ENCODE data around the gene SBNO2. TPM values are rescaled to one million over a fixed set of nuclear protein-coding genes. Genes with fewer than 3 reads are reported as not detected.

The SBNO2 gene
- total RNA-seq, 1 donor from 2014 or later: 65.5 TPM

- H3K36me3 Mint-ChIP-seq (ENCODE audit: unreplicated experiment): no peaks in the 10 kb centered on the region
- H3K4me1 Mint-ChIP-seq (ENCODE audit: low read depth, unreplicated experiment): peaks cover 2% of the 10 kb centered on the region
These were observed 62.3 kb downstream of the SBNO2 start for GRCh38 chr19:1111641-1112267.

GRCh38 chr19:1110809-1111640 is 63.0 kb downstream of the SBNO2 start:
- DNase-seq: peak; percentile 72
- peak overlapping the region; percentile 59 for H3K27ac Mint-ChIP-seq (ENCODE audit: unreplicated experiment)
- H3K4me1 Mint-ChIP-seq (ENCODE audit: low read depth, unreplicated experiment): peaks cover 2% of the 10 kb centered on the region
- peaks cover 1% of the 10 kb centered on the region for H3K27me3 Mint-ChIP-seq (ENCODE audit: unreplicated experiment)
- H3K36me3 Mint-ChIP-seq (ENCODE audit: unreplicated experiment): no peaks in the 10 kb centered on the region
- peak overlapping the region; percentile 30 for H3K4me3 Mint-ChIP-seq (ENCODE audit: unreplicated experiment)
- peaks cover 2% of the 10 kb centered on the region for H3K9me3 Mint-ChIP-seq (ENCODE audit: unreplicated experiment)
- TF ChIP-seq CTCF (IDR thresholded peaks at IDR 0.05; ENCODE audit: partially characterized antibody, unreplicated experiment): no peak

More at GRCh38 chr19:1111641-1112267, 62.3 kb downstream of the SBNO2 start:
- DNase-seq: no peak
- H3K27ac Mint-ChIP-seq (ENCODE audit: unreplicated experiment): no peak overlapping the region
- H3K4me3 Mint-ChIP-seq (ENCODE audit: unreplicated experiment): no peak overlapping the region
- H3K9me3 Mint-ChIP-seq (ENCODE audit: unreplicated experiment): peaks cover 2% of the 10 kb centered on the region
- no peak for TF ChIP-seq CTCF (IDR thresholded peaks at IDR 0.05; ENCODE audit: partially characterized antibody, unreplicated experiment)
- H3K27me3 Mint-ChIP-seq (ENCODE audit: unreplicated experiment): peaks cover 1% of the 10 kb centered on the region

- H3K27ac Mint-ChIP-seq (ENCODE audit: unreplicated experiment): no peak overlapping the region
- no peak overlapping the region for H3K4me3 Mint-ChIP-seq (ENCODE audit: unreplicated experiment)
- no peaks in the 10 kb centered on the region for H3K36me3 Mint-ChIP-seq (ENCODE audit: unreplicated experiment)
- H3K27me3 Mint-ChIP-seq (ENCODE audit: unreplicated experiment): peaks cover 1% of the 10 kb centered on the region
- H3K9me3 Mint-ChIP-seq (ENCODE audit: unreplicated experiment): peaks cover 4% of the 10 kb centered on the region
- DNase-seq: no peak
- TF ChIP-seq CTCF (IDR thresholded peaks at IDR 0.05; ENCODE audit: partially characterized antibody, unreplicated experiment): no peak
- peaks cover 2% of the 10 kb centered on the region for H3K4me1 Mint-ChIP-seq (ENCODE audit: low read depth, unreplicated experiment)
These were observed 64.1 kb downstream of the SBNO2 start for GRCh38 chr19:1109697-1110671.

GRCh38 chr19:1109032-1109551 is 65.0 kb downstream of the SBNO2 start:
- H3K4me3 Mint-ChIP-seq (ENCODE audit: unreplicated experiment): no peak overlapping the region

More at GRCh38 chr19:1109032-1109551, 65.0 kb downstream of the SBNO2 start:
- Mint-ChIP-seq H3K36me3 (ENCODE audit: unreplicated experiment) (no peaks in the 10 kb centered on the region), H3K27ac (ENCODE audit: unreplicated experiment) (no peak overlapping the region), H3K27me3 (ENCODE audit: unreplicated experiment) (peaks cover 1% of the 10 kb centered on the region), H3K4me1 (ENCODE audit: low read depth, unreplicated experiment) (peaks cover 2% of the 10 kb centered on the region), H3K9me3 (ENCODE audit: unreplicated experiment) (peaks cover 4% of the 10 kb centered on the region)
- no peak for DNase-seq
- no peak for TF ChIP-seq CTCF (IDR thresholded peaks at IDR 0.05; ENCODE audit: partially characterized antibody, unreplicated experiment)
